Thoracic aorta (tissue), 2 donors: ENCODE measurements around the gene TCF4. TPM values are rescaled to one million over a fixed set of nuclear protein-coding genes. Genes with fewer than 3 reads are reported as not detected.

Experiments
- ATAC-seq: fragments of 150-250 bp; one replicate; pipeline ENCODE4 v1.8.0; 2017; ENCODE audit warnings: low read depth; ENCODE audit not compliant: insufficient number of reproducible peaks, low FRiP score
- DNase-seq: peaks from one replicate; pipeline ENCODE4 v3.0.0-alpha.2; 2020; ENCODE audit warnings: low spot score
- H3K27ac ChIP-seq, 2 donors: fragments of 200-600 bp; sonication (generic); 1 replicate in 1 of 2; 2 replicates in 1 of 2; pipeline ENCODE4 v1.5.1; 2016; ENCODE audit warnings: mild to moderate bottlenecking in 2 of 2, moderate library complexity in 2 of 2
- H3K27me3 ChIP-seq: fragments of 200-600 bp; sonication (generic); replicated peaks from 2 replicates; pipeline ENCODE4 v1.6.0; 2016; ENCODE audit warnings: mild to moderate bottlenecking; ENCODE audit not compliant: insufficient read depth
- H3K36me3 ChIP-seq: fragments of 200-600 bp; sonication (generic); one replicate; pipeline ENCODE4 v1.5.1; 2016
- H3K4me1 ChIP-seq, 2 donors: fragments of 200-600 bp; sonication (generic); 1 replicate in 1 of 2; 2 replicates in 1 of 2; pipeline versions ENCODE4 v1.5.1 to v1.6.0; 2016; ENCODE audit warnings: low read depth in 2 of 2, mild to moderate bottlenecking in 1 of 2; ENCODE audit not compliant: control insufficient read depth in 1 of 2
- H3K4me3 ChIP-seq: fragments of 200-600 bp; sonication (generic); 2 replicates; pipeline ENCODE4 v1.5.1; 2016; ENCODE audit warnings: mild to moderate bottlenecking
- H3K9me3 ChIP-seq: fragments of 200-600 bp; sonication (generic); 2 replicates; pipeline ENCODE4 v1.5.1; 2016
- total RNA-seq, 2 donors: library from RNA; depleted of rRNA; stranded (reverse); fragments of >200 nt; gene quantifications; one replicate each; pipeline versions ENCODE4 v1.1.0 to v1.2.3, GENCODE V29; 2016
- TF ChIP-seq, protein P1 (sequence below): fragments of 200-600 bp; sonication (generic); IDR thresholded peaks from one replicate; pipeline ENCODE4 v1.5.1; 2019; ENCODE audit warnings: antibody characterized with exemption

TCF4 gene
- total RNA-seq, 2 donors from 2014 or later = 178 to 267 TPM

DNA sequence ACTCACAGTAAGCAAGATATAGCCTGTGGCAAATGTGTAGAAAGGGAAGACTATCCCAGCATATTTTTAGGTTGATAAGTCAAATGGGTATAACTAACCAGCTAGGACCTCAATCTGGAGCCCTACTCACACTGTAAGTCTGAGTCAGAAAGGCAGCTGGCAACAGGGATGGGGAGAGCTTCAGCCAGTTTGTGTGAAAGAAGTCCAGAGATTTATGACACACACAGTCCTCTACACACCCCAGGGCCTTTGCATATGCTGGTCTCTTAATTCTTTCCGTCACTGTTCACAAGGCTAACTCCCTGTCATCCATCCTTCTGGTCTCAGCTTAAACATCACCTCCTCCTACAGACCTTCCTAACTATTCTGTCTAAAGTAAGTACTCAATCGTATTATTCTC lies 5.9 kb upstream of the TCF4 start:
- Histone ChIP-seq H3K9me3 (no peaks in the 10 kb centered on the region), H3K4me1 (peaks cover 0 to 9% of the 10 kb centered on the region in 2 donors), H3K27ac (no peak overlapping the region), H3K27me3 (no peaks in the 10 kb centered on the region), H3K36me3 (no peaks in the 10 kb centered on the region), H3K4me3 (no peak overlapping the region)
- no peak for DNase-seq
- ATAC-seq = no peak
- TF ChIP-seq, protein P1, sequence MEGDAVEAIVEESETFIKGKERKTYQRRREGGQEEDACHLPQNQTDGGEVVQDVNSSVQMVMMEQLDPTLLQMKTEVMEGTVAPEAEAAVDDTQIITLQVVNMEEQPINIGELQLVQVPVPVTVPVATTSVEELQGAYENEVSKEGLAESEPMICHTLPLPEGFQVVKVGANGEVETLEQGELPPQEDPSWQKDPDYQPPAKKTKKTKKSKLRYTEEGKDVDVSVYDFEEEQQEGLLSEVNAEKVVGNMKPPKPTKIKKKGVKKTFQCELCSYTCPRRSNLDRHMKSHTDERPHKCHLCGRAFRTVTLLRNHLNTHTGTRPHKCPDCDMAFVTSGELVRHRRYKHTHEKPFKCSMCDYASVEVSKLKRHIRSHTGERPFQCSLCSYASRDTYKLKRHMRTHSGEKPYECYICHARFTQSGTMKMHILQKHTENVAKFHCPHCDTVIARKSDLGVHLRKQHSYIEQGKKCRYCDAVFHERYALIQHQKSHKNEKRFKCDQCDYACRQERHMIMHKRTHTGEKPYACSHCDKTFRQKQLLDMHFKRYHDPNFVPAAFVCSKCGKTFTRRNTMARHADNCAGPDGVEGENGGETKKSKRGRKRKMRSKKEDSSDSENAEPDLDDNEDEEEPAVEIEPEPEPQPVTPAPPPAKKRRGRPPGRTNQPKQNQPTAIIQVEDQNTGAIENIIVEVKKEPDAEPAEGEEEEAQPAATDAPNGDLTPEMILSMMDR = no peak

DNA sequence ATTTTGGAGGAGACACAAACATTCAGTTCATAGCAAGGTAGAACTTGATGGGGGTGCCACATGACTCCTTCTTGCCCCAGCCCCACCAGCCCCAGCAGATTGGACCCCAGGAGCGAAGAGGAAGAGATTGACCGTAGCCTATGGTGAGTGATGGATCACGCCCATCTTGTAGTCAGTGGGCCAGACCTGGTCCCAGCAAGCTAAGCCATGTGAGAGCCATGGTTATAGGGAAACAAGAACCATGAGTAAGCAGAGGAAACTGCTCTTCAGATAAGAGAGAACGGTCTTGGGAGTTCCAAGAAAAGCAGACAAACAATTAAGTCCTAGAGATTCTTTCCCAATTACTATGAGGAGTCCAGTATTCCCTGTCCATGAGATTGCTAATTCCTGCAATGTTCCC lies 4.6 kb upstream of the TCF4 start:
- Histone ChIP-seq H3K4me1 (peaks cover 0 to 12% of the 10 kb centered on the region in 2 donors), H3K27me3 (no peaks in the 10 kb centered on the region), H3K4me3 (no peak overlapping the region), H3K36me3 (no peaks in the 10 kb centered on the region), H3K27ac (no peak overlapping the region), H3K9me3 (no peaks in the 10 kb centered on the region)
- DNase-seq (no peak), ATAC-seq (no peak)
- TF ChIP-seq, protein P1 = no peak

DNA sequence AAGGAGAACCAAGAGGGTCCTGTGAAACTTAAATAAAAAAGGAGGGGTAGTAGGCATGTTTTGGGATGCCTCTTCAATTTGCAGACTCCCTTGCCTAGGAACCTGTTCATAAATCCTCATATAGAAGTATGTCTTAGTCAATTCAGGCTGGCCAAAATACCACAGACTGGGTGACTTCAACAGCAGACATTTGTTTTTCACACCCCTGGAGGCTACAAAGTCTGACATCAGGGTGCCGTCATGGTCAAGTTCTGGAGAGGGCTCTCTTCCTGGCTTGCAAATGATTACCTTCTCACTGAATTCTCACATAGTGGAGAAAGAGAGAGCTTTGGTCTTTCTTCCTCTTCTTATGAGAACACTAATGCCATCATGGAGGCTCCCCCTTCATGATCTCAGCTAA lies 4.1 kb upstream of the TCF4 start:
- no peak overlapping the region for H3K4me3 ChIP-seq
- no peak overlapping the region for H3K27ac ChIP-seq
- H3K27me3 ChIP-seq = no peaks in the 10 kb centered on the region
- peaks cover 0 to 12% of the 10 kb centered on the region in 2 donors for H3K4me1 ChIP-seq
- H3K36me3 ChIP-seq = no peaks in the 10 kb centered on the region
- H3K9me3 ChIP-seq = no peaks in the 10 kb centered on the region
- TF ChIP-seq, protein P1 = no peak
- DNase-seq = no peak
- ATAC-seq = no peak

DNA sequence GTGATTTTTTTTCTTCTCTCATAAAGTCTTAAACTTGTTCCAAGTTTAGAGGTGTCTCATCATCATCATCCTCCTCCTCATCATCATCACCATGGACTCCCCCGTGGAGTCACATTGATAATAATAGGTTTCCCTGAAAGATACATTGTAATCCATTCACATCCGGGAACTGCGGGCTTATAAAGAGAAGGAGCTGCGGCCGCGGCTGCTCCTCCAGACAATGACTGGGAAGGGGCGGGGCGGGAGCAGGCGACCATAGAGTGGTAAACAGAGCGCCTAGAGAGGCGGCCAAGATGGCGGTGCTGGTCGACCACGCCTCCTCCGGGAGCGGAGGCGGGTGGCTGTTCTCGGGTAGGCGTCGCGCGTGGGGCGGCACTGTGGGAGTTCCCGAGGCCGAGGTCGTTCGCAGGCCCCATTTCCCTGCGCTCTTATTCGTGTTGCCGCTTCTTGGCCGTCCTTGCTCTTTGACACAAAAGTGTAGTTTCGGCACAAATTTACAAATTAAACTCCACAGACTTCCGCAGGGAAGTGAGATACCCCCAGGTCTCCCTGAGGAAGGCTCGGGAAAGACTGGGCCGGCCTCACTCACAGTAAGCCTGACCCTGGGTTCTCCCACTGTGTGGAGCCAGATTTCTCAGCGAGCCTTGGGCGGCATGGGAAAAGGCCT lies 1.8 kb upstream of the TCF4 start:
- peak; percentile 86 for ATAC-seq
- DNase-seq = peak; percentile 90
- Histone ChIP-seq H3K4me3 (peak overlapping the region; percentile 89), H3K27me3 (no peaks in the 10 kb centered on the region), H3K4me1 (peaks cover 0 to 26% of the 10 kb centered on the region in 2 donors), H3K36me3 (no peaks in the 10 kb centered on the region), H3K27ac (peak overlapping the region; percentile 65 to 84), H3K9me3 (no peaks in the 10 kb centered on the region)
- TF ChIP-seq, protein P1 = no peak

DNA sequence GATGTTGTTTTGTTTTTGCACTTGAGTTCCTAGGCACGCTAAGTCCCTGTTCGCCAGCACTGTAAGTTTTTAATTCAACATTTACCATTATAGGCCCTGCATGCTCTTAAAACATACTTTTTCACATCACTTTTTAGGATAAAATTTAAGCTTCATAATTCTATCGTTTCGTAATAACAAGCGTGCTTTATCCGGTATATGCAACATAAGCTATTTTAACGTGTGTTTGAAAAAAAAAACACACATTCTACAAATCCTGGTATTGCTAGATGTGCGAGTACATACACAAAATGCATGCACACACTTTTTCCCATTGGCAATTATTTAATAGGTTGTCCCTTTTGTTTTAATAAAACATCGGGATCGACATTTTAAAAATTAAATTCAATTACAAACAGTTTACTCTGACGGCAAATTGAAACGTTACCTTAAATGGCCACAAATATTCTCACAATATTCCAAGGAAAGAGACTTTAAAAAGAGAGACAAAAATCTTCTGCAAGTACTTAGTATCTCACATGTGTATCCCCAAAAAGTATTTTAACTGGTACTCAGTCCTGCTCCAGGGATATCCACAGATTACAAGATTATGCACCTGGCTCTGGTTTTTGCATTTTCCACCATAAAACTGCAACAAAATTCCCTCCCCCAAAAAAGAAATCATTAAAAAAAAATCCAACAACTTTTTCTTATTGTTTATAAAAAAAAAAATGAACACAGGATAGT lies 1.0 kb upstream of the TCF4 start:
- Histone ChIP-seq H3K27ac (peak overlapping the region; percentile 65 to 84), H3K9me3 (no peaks in the 10 kb centered on the region), H3K36me3 (no peaks in the 10 kb centered on the region), H3K4me1 (peaks cover 7 to 33% of the 10 kb centered on the region in 2 donors), H3K4me3 (peak overlapping the region; percentile 89), H3K27me3 (no peaks in the 10 kb centered on the region)
- TF ChIP-seq, protein P1 = no peak
- ATAC-seq (no peak), DNase-seq (no peak)
